GM21381 (cell line): ENCODE data around the gene TBRG1.
A peak's percentile ranks its signal among the peaks of the same experiment; 100 is the strongest.

ENCODE experiments used
- ATAC-seq: cut with Tn5 transposase; IDR thresholded peaks from one replicate; pipeline ENCODE4 v1.9.1; 2021; ENCODE audit warnings: mild to moderate bottlenecking, moderate library complexity; ENCODE audit not compliant: unreplicated experiment

TBRG1 gene

GRCh38 chr11:124612045-124612444, 10.6 kb upstream of the TBRG1 start:
- no peak for ATAC-seq

GRCh38 chr11:124612567-124613246, 10.0 kb upstream of the TBRG1 start:
- ATAC-seq = no peak

DNA sequence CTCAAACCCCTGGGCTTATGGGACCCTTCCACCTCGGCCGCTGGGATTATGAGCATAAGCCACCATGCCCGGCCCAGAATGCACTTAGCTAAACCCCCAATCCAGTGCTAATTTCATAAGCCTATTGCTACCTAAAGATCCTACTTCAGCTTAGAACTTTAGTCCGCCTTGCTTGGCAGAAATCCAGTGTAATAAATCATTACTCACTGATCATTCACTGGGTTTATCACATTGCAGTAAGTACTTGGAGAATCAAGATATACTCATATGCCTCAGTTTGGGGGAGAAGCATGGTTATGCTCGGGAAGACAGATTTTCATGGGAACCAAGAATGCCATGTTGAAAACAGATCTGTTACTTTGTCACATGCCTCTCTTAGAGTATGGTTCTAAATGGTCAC, 3.8 kb upstream of the TBRG1 start:
- no peak for ATAC-seq

DNA sequence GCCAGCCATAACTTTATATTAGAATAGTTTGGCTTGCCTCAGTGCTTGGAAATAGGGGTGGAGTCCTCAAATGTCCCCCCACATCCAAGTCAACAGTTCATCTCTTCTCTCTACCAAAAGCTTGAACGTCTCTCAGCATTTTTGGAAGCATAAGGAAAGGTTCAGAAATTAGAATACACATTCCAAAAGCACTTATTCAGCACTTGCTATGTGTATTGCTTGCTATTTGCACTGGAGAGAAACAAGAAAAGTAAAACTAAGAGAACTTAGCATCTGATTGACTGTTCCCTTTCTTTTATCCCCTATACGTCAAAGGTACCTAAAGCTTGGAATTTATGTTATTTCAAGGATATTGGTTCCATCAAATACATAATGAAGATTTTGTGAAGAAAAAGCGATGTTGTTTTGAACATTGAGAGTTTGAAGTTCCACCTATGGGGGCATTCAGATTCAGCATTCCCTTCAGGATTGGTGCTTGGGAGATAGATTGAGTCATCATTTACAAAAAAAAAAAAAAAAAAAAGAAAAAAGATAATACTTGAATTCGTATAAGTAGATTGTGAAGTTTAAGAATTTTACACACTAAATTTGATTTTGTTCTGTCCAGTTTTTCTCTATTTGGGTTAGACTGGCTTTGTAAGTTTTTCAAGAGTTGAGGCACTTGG, 1.3 kb downstream of the TBRG1 start:
- ATAC-seq = no peak

- ATAC-seq = no peak
Observed at GRCh38 chr11:124625504-124626168, 3.0 kb downstream of the TBRG1 start.

DNA sequence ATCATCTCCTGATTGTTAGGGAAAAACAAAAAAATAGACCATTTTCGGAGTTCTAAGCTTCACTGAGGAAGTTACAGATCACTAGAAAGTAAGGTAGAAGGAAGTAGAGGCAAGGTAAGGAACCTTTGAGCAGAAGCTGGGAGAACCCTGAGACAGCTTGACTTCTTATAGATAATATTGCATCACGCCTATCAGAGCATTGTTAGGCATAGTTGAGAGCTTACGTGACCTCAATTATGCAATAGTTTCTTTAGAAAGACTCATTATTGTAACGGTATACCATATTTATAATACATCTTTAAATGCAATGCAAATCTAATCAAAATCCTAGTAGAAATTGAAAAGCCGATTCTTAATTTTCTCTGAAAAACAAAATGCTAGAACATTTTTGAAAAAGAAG, 4.9 kb downstream of the TBRG1 start:
- ATAC-seq = no peak

DNA sequence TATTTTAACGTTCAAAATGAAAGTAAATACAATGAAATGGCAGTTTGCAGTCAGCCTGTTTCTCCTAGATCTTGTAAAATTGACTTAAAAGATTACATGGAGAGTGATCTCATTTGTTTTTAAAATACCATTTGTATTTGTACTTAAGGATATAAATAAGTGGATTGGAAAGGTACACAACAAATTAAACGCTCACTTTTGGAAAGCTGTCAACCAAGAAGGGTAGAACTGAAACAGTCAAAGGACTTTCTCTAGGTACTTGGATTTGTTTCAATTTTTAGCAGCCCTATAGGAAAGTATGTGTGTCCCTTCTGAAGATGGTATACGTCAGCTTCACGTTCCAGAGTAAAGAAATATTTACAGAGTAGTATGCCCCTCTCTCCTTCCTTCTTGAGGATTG, 7.3 kb downstream of the TBRG1 start:
- no peak for ATAC-seq

- no peak for ATAC-seq
Observed at GRCh38 chr11:124633355-124633754, 10.7 kb downstream of the TBRG1 start.

DNA sequence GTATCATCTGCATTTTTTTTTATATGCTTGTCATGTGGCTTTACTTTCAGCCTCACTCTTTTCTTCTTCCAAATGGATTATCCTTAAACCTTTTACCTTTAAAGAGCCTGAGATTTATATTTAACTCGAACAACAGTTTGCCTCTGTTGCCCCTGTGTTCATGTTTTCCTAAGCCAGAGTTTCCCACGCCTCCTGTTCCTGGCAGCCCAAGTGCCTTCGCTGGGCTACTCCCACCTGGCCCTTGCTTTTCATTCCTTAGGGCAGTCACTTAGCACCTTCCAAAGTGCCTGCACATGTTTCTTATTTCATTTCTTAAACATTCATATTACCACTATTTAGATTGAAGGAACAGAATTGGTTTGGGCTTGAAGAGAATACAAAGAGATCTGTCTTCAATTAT, 13.3 kb downstream of the TBRG1 start:
- ATAC-seq = no peak

DNA sequence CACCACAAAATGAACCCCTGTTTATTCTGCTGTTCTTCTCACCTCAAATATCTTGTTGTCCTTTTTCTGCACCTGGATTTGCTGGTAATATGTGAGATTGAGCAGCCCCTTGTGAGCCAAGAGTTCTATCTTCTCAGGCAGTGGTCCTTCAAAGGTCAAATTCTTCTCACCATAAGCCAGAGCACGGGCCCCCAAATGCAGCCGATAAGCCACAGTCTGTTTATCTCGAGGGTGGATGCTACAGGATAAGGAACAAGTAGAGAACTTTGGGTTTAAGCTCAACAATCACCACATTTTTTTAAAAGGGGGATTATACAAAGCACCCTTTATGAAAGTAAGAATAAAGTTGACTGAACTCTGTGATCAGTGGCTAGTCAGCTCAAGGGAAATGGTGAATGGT, 15.8 kb downstream of the TBRG1 start:
- no peak for ATAC-seq

- no peak for ATAC-seq
Observed at GRCh38 chr11:124639186-124639585, 16.5 kb downstream of the TBRG1 start.

DNA sequence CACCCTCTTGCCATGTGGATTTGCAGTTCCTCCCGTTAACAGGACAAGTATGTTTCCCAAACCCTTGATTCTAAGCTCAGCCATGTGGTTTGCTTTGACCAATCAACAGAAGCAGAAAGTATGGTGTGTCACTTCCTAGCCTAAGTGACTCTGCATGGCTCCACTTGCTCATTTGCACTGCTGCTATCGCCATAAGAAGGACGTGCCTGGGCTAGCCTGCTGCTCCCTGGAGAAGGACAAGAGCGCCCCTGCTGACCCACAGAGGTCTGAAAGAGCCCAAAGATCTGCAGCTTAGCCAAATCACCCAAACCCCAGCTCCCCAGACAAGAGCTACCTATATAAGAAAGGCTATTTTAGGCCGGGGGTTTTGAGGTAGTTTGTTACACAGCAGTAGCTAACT, 18.0 kb downstream of the TBRG1 start:
- no peak for ATAC-seq

DNA sequence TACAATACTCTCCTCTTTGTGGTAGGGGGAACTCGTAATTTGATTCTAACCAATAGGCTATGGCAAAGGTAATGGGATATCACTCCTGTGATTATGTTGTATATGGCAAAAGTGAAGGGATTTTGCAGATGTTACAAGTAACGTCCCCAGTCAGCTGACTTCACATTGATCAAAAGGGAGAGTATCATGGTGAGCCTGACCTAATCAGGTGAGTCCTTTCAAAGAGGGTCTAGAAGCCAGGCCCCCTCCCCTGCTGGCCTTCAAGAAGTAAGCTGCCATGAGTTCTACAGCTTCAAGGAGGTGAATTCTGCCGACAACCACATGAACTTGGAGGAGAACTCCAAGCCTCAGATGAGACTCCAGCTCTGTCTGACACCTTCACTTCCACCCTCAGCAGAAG, 20.0 kb downstream of the TBRG1 start:
- no peak for ATAC-seq

DNA sequence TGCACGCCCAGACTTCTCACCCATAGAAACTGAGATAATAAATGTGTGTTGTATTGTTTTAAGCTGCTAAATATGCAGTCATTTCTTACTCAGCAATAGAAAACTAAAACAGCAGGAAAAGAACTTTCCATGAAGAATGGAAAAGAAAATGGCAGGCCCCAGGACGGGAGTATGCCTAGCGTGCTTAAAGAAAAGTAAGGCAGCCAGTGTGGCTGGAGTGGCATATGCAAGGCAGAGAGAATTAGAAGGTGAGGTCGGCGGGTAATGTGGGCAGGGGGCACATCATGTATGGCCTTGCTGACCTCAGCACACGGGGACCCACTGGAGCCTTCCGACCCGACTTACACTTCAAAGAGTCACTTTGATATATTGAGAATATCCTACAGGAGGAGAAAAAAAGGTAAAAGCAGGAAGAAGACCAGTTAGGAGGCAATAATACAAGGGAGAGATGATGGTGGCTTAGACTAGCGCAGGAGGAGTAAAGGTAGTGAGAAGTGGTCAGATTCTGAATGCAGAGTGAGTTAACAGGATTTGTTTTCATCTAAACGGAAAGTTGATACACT, 20.5 kb downstream of the TBRG1 start:
- no peak for ATAC-seq

- no peak for ATAC-seq
Observed at GRCh38 chr11:124643605-124644425, 21.2 kb downstream of the TBRG1 start.

DNA sequence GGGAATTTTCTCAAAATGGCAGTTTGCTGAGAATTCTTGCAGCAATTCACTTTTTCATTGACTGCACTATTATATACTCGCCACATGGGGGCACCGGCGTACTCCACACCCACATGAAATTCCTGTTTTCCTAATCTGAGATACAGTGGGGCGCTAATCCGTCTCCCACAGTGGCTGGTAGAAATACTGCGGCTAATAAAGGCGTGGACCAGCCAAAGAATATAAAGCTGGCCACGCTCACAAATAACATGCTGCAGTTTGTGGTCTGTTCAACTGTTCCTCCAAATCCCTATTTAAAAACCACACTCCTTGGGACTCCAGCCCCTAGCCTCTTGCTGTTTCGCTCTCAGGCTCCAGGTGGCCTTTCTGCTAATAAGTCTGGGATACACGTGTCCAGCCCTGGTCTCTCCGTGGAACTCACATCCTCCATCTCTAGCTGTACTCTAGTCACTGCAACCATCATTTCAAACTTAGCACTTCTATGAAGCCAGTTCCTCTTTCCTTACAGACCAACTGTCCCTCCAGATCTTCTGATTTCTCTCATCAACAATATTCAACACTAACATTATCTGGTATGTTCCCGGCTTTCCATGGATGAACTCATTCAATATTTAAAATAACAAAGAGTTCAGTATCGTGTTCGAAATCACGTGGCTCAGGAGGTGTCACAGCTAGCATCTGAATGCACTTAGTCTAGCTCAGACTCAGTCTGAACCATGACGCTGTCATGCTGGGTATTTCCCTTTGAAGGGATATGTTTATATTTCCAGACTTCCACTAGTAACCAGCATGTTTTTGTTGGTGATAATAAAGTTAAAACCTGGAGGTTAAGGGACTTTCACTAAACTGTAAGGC, 22.0 kb downstream of the TBRG1 start:
- peak; percentile 73 for ATAC-seq

- no peak for ATAC-seq
Observed at GRCh38 chr11:124646148-124646547, 23.5 kb downstream of the TBRG1 start.

DNA sequence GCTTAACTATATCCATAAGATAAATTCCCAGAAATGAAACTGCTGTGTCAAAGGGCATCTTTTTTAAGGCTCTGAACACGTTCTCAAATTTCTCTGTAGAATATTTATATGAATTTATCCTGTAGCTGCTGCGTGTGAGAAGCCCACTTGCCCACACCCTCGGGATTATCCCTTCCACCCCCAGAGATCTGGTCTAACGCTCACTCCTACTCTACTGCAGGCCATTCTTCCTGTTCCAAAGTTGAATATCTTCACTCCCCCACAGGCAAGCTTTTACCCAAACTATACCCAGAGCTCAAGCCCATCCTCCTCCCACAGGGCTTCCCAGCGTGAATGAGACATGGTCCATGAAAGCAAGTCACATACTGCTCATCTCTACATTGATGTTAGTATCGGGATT, 25.9 kb downstream of the TBRG1 start:
- no peak for ATAC-seq

- ATAC-seq = no peak
Observed at GRCh38 chr11:124656774-124657630, 34.3 kb downstream of the TBRG1 start.
